Stimulated activated naive CD8-positive, alpha-beta T cell treated with anti-CD3 and anti-CD28 coated beads, Interleukin-15, amount 100 ng/mL, for 72 hours (primary cell): Measurements from ENCODE around the gene NUDT21.

Experiments
- ATAC-seq: fragments of 150-1000 bp; cut with Tn5 transposase; 2 replicates; pipeline ENCODE4 v1.10.0; 2021; ENCODE audit warnings: mild to moderate bottlenecking, moderate library complexity
- DNase-seq, 2 donors: peaks; one replicate each; pipeline ENCODE4 v3.0.0; 2021 to 2022
- H3K27ac Mint-ChIP-seq, 2 donors: one replicate each; pipeline ENCODE4 v1.8.0; 2022; ENCODE audit warnings: mild to moderate bottlenecking in 2 of 2, mixed read lengths in 2 of 2, moderate library complexity in 2 of 2
- H3K27me3 Mint-ChIP-seq: one replicate; pipeline ENCODE4 v1.8.0; 2022; ENCODE audit warnings: mixed read lengths
- H3K4me1 Mint-ChIP-seq: one replicate; pipeline ENCODE4 v1.8.0; 2022; ENCODE audit warnings: mild to moderate bottlenecking, mixed read lengths
- H3K4me3 Mint-ChIP-seq, 2 donors: one replicate each; pipeline ENCODE4 v1.8.0; 2022; ENCODE audit warnings: mild to moderate bottlenecking in 2 of 2, mixed read lengths in 2 of 2, moderate library complexity in 1 of 2
- H3K9me3 Mint-ChIP-seq, 2 donors: one replicate each; pipeline ENCODE4 v1.8.0; 2022; ENCODE audit warnings: mixed read lengths in 2 of 2

NUDT21 gene

GRCh38 chr16:56428091-56428490 lies 23.0 kb downstream of the NUDT21 start:
- Mint-ChIP-seq H3K9me3 (no peaks in the 10 kb centered on the region), H3K4me3 (no peak overlapping the region), H3K27me3 (no peaks in the 10 kb centered on the region), H3K4me1 (peaks cover 20% of the 10 kb centered on the region), H3K27ac (no peak overlapping the region)
- ATAC-seq: no peak
- no peak for DNase-seq

GRCh38 chr16:56426585-56426984 lies 24.5 kb downstream of the NUDT21 start:
- Mint-ChIP-seq H3K4me3 (peak overlapping the region in 1 of 2 donors; percentile 67), H3K4me1 (peaks cover 36% of the 10 kb centered on the region), H3K27me3 (no peaks in the 10 kb centered on the region), H3K9me3 (no peaks in the 10 kb centered on the region), H3K27ac (no peak overlapping the region)
- no peak for ATAC-seq
- DNase-seq: no peak

GRCh38 chr16:56425439-56425832 lies 25.7 kb downstream of the NUDT21 start, which contains the start of gene AMFR:
TSS of gene AMFR (minus strand) at chr16:56425545. CDS start at chr16:56425327, 218 bp downstream.
- no peaks in the 10 kb centered on the region for H3K27me3 Mint-ChIP-seq
- peak; percentile 77 to 79 for DNase-seq
- H3K4me3 Mint-ChIP-seq: peak within 1 kb of the TSS; percentile 96 to 98
- H3K4me1 Mint-ChIP-seq: peaks cover 41% of the 10 kb centered on the region
- peak; percentile 96 for ATAC-seq
- H3K27ac Mint-ChIP-seq: peak within 1 kb of the TSS; percentile 92 to 94
- no peaks in the 10 kb centered on the region for H3K9me3 Mint-ChIP-seq

GRCh38 chr16:56424791-56425438 lies 26.2 kb downstream of the NUDT21 start:
- Mint-ChIP-seq H3K27me3 (no peaks in the 10 kb centered on the region), H3K4me1 (peaks cover 46% of the 10 kb centered on the region), H3K4me3 (peak overlapping the region; percentile 96 to 98), H3K9me3 (no peaks in the 10 kb centered on the region), H3K27ac (peak overlapping the region in 1 of 2 donors; percentile 92)
- peak; percentile 68 for ATAC-seq
- DNase-seq: peak; percentile 40 to 63

GRCh38 chr16:56424404-56424764 lies 26.7 kb downstream of the NUDT21 start:
- Mint-ChIP-seq H3K27ac (peak overlapping the region; percentile 92 to 94), H3K9me3 (no peaks in the 10 kb centered on the region), H3K4me3 (peak overlapping the region; percentile 96 to 98), H3K4me1 (peaks cover 46% of the 10 kb centered on the region), H3K27me3 (no peaks in the 10 kb centered on the region)
- no peak for ATAC-seq
- DNase-seq: no peak

- H3K4me1 Mint-ChIP-seq: peaks cover 46% of the 10 kb centered on the region
- H3K9me3 Mint-ChIP-seq: no peaks in the 10 kb centered on the region
- DNase-seq: no peak
- no peak for ATAC-seq
- peak overlapping the region; percentile 92 to 94 for H3K27ac Mint-ChIP-seq
- no peaks in the 10 kb centered on the region for H3K27me3 Mint-ChIP-seq
- H3K4me3 Mint-ChIP-seq: peak overlapping the region; percentile 96 to 98
Measured at GRCh38 chr16:56423584-56424403, 27.3 kb downstream of the NUDT21 start.

GRCh38 chr16:56422896-56423441 lies 28.2 kb downstream of the NUDT21 start:
- H3K4me1 Mint-ChIP-seq: peaks cover 46% of the 10 kb centered on the region
- DNase-seq (no peak), ATAC-seq (no peak)
- H3K4me3 Mint-ChIP-seq: peak overlapping the region; percentile 4 to 35
- no peaks in the 10 kb centered on the region for H3K27me3 Mint-ChIP-seq
- H3K9me3 Mint-ChIP-seq: no peaks in the 10 kb centered on the region
- no peak overlapping the region for H3K27ac Mint-ChIP-seq

GRCh38 chr16:56421976-56422669 lies 29.0 kb downstream of the NUDT21 start:
- no peaks in the 10 kb centered on the region for H3K27me3 Mint-ChIP-seq
- H3K4me1 Mint-ChIP-seq: peaks cover 46% of the 10 kb centered on the region

GRCh38 chr16:56421313-56421712 lies 29.8 kb downstream of the NUDT21 start:
- H3K27ac Mint-ChIP-seq: no peak overlapping the region

More at GRCh38 chr16:56421976-56422669, 29.0 kb downstream of the NUDT21 start:
- DNase-seq (no peak), ATAC-seq (no peak)
- Mint-ChIP-seq H3K4me3 (peak overlapping the region; percentile 4 to 17), H3K27ac (peak overlapping the region in 1 of 2 donors; percentile 47), H3K9me3 (no peaks in the 10 kb centered on the region)

GRCh38 chr16:56420613-56421012 lies 30.5 kb downstream of the NUDT21 start:
- Mint-ChIP-seq H3K9me3 (no peaks in the 10 kb centered on the region), H3K4me1 (peaks cover 47% of the 10 kb centered on the region), H3K27me3 (no peaks in the 10 kb centered on the region), H3K27ac (no peak overlapping the region), H3K4me3 (no peak overlapping the region)
- ATAC-seq: no peak
- no peak for DNase-seq

More at GRCh38 chr16:56421313-56421712, 29.8 kb downstream of the NUDT21 start:
- DNase-seq (no peak), ATAC-seq (no peak)
- Mint-ChIP-seq H3K4me3 (no peak overlapping the region), H3K4me1 (peaks cover 46% of the 10 kb centered on the region), H3K27me3 (no peaks in the 10 kb centered on the region), H3K9me3 (no peaks in the 10 kb centered on the region)

- DNase-seq: no peak
- H3K4me3 Mint-ChIP-seq: no peak overlapping the region
- H3K27ac Mint-ChIP-seq: no peak overlapping the region
- no peaks in the 10 kb centered on the region for H3K27me3 Mint-ChIP-seq
- H3K4me1 Mint-ChIP-seq: peaks cover 47% of the 10 kb centered on the region
- H3K9me3 Mint-ChIP-seq: no peaks in the 10 kb centered on the region
- ATAC-seq: no peak
Measured at GRCh38 chr16:56419740-56420548, 31.2 kb downstream of the NUDT21 start.

- peaks cover 25% of the 10 kb centered on the region for H3K4me1 Mint-ChIP-seq
- H3K4me3 Mint-ChIP-seq: no peak overlapping the region
- H3K9me3 Mint-ChIP-seq: no peaks in the 10 kb centered on the region
- no peaks in the 10 kb centered on the region for H3K27me3 Mint-ChIP-seq
- ATAC-seq (no peak), DNase-seq (no peak)
- H3K27ac Mint-ChIP-seq: no peak overlapping the region
Measured at GRCh38 chr16:56417138-56417537, 34.0 kb downstream of the NUDT21 start.

GRCh38 chr16:56415875-56416274 lies 35.3 kb downstream of the NUDT21 start:
- DNase-seq (no peak), ATAC-seq (no peak)
- Mint-ChIP-seq H3K27me3 (no peaks in the 10 kb centered on the region), H3K4me3 (no peak overlapping the region), H3K9me3 (no peaks in the 10 kb centered on the region), H3K4me1 (peaks cover 19% of the 10 kb centered on the region), H3K27ac (no peak overlapping the region)

GRCh38 chr16:56414366-56414765 lies 36.8 kb downstream of the NUDT21 start:
- H3K27me3 Mint-ChIP-seq: no peaks in the 10 kb centered on the region
- H3K9me3 Mint-ChIP-seq: no peaks in the 10 kb centered on the region
- DNase-seq: no peak
- H3K27ac Mint-ChIP-seq: no peak overlapping the region
- peaks cover 10% of the 10 kb centered on the region for H3K4me1 Mint-ChIP-seq
- no peak for ATAC-seq
- H3K4me3 Mint-ChIP-seq: no peak overlapping the region

- H3K4me1 Mint-ChIP-seq: peaks cover 10% of the 10 kb centered on the region
- DNase-seq (no peak), ATAC-seq (no peak)
- H3K27ac Mint-ChIP-seq: no peak overlapping the region
- no peaks in the 10 kb centered on the region for H3K9me3 Mint-ChIP-seq
- no peak overlapping the region for H3K4me3 Mint-ChIP-seq
- H3K27me3 Mint-ChIP-seq: no peaks in the 10 kb centered on the region
Measured at GRCh38 chr16:56413381-56413780, 37.8 kb downstream of the NUDT21 start.
